ENCODE data around the gene SERPING1.

The SERPING1 gene

DNA sequence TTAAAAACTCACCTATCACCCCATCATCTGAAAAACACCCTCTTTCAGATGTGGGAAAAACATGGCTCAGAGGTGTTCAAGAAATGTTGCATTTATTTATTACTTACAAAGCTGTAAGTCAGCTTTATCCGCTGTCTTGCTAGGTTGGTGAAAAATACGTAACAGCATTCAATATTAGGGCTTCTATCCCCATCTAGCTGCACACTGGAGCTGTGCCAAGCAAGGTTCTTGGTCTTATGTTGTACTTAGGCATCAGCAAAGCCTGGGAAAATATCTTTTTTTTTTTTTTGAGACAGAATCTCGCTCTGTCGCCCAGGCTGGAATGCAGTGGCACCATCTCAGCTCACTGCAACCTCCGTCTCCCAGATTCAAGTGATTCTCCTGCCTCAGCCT lies 7.5 kb downstream of the SERPING1 start:
- Histone ChIP-seq H3K27ac (no peak overlapping the region), H3K36me3 (peaks cover 56 to 90% (median 68%) of the 10 kb centered on the region in 3 donors), H3K9me3 (no peaks in the 10 kb centered on the region), H3K4me1 (peaks cover 0 to 3% (median under 1%) of the 10 kb centered on the region in 4 donors), H3K27me3 (no peaks in the 10 kb centered on the region), H3K4me3 (no peak overlapping the region)
- intact Hi-C loops (cut with DNase I; ENCODE audit: low total_unique reads), result no loop called here
- no peak for DNase-seq
- TF ChIP-seq, protein P1, sequence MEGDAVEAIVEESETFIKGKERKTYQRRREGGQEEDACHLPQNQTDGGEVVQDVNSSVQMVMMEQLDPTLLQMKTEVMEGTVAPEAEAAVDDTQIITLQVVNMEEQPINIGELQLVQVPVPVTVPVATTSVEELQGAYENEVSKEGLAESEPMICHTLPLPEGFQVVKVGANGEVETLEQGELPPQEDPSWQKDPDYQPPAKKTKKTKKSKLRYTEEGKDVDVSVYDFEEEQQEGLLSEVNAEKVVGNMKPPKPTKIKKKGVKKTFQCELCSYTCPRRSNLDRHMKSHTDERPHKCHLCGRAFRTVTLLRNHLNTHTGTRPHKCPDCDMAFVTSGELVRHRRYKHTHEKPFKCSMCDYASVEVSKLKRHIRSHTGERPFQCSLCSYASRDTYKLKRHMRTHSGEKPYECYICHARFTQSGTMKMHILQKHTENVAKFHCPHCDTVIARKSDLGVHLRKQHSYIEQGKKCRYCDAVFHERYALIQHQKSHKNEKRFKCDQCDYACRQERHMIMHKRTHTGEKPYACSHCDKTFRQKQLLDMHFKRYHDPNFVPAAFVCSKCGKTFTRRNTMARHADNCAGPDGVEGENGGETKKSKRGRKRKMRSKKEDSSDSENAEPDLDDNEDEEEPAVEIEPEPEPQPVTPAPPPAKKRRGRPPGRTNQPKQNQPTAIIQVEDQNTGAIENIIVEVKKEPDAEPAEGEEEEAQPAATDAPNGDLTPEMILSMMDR (IDR thresholded peaks at IDR 0.05), result no peak

DNA sequence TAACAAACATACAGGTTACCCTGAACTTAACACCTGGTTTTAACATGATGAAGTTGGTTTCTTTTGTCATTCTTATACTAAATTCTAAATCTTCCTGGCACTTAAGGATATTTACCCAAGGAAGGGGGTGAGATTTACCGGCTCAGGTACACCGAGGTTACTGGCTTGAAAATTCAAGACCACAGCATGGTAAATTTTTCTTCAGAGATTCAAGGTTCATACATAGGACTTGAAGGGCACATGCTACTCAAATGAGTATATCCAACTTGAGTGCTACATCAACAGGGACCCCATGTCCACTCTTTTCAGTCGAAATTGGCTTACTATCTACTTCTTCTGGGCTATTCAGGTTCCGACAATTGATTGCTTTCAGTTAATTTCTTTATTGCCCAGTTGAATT lies 12.7 kb downstream of the SERPING1 start:
- TF ChIP-seq, protein P1 (IDR thresholded peaks at IDR 0.05), result no peak
- intact Hi-C loops (cut with DNase I; ENCODE audit: low total_unique reads), result no loop called here
- no peak overlapping the region for H3K4me3 ChIP-seq
- H3K9me3 ChIP-seq, result no peaks in the 10 kb centered on the region
- no peaks in the 10 kb centered on the region for H3K27me3 ChIP-seq
- H3K4me1 ChIP-seq, result no peaks in the 10 kb centered on the region
- H3K36me3 ChIP-seq, result peaks cover 83 to 100% (median 94%) of the 10 kb centered on the region in 3 donors
- DNase-seq, result no peak
- H3K27ac ChIP-seq, result no peak overlapping the region

DNA sequence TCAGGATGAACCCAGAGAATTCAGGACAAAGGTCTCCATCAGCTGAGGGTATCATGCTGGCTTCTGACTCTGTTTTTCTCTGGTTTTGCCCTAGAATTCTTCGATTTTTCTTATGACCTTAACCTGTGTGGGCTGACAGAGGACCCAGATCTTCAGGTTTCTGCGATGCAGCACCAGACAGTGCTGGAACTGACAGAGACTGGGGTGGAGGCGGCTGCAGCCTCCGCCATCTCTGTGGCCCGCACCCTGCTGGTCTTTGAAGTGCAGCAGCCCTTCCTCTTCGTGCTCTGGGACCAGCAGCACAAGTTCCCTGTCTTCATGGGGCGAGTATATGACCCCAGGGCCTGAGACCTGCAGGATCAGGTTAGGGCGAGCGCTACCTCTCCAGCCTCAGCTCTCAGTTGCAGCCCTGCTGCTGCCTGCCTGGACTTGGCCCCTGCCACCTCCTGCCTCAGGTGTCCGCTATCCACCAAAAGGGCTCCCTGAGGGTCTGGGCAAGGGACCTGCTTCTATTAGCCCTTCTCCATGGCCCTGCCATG lies 16.8 kb downstream of the SERPING1 start:
- Histone ChIP-seq H3K4me1 (no peaks in the 10 kb centered on the region), H3K9me3 (no peaks in the 10 kb centered on the region), H3K27ac (no peak overlapping the region), H3K36me3 (peaks cover 81 to 97% (median 90%) of the 10 kb centered on the region in 3 donors), H3K27me3 (no peaks in the 10 kb centered on the region), H3K4me3 (no peak overlapping the region)
- TF ChIP-seq, protein P1 (IDR thresholded peaks at IDR 0.05), result no peak
- DNase-seq, result no peak
- intact Hi-C loops (cut with DNase I; ENCODE audit: low total_unique reads), result no loop called here

DNA sequence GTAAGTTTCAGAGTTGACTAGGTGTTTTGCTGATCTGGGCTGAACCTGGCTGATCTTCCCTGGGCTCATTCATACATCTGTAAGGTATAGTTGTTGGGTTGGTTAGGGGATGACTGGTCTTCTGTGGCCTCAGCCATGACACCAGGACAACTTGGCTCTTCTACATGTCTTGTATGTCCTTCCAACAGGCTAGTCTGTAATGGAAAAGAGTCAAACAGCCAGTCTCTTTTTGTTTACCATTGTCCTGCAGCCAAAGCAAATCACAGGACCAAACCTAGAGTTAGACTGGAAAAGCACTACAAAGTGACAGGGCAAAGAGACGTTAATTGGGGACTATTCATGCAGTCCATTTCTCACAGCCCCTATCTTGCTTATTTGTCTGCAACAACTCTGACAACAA lies 17.8 kb downstream of the SERPING1 start:
- no peak for DNase-seq
- Histone ChIP-seq H3K9me3 (no peaks in the 10 kb centered on the region), H3K36me3 (peaks cover 82 to 94% (median 91%) of the 10 kb centered on the region in 3 donors), H3K4me3 (no peak overlapping the region), H3K4me1 (no peaks in the 10 kb centered on the region), H3K27ac (no peak overlapping the region), H3K27me3 (no peaks in the 10 kb centered on the region)
- intact Hi-C loops (cut with DNase I; ENCODE audit: low total_unique reads), result no loop called here
- TF ChIP-seq, protein P1 (IDR thresholded peaks at IDR 0.05), result no peak

DNA sequence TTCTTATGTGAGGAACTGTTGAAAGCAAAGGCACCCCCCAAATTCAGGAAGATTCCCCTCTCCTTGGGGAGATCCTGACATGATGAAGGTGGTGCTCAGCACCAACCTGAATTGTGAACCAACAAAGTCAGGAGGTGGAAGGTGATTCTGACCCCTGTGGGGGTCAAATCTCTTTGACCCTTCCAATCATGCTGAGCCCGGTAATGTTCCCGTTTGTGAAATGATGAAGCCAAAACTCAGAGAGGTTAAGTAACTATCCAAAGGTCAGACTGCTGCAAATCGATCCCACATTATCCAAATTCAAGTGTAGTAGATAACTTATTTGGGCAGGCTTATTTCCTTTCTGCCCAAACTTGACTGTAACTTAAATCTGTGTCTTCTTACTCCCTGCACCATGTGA lies 19.1 kb downstream of the SERPING1 start:
- H3K27me3 ChIP-seq, result no peaks in the 10 kb centered on the region
- TF ChIP-seq, protein P1 (IDR thresholded peaks at IDR 0.05), result no peak
- no peaks in the 10 kb centered on the region for H3K4me1 ChIP-seq
- intact Hi-C loops (cut with DNase I; ENCODE audit: low total_unique reads), result no loop called here
- DNase-seq, result no peak
- H3K4me3 ChIP-seq, result no peak overlapping the region
- H3K36me3 ChIP-seq, result peaks cover 74 to 92% (median 89%) of the 10 kb centered on the region in 3 donors
- no peak overlapping the region for H3K27ac ChIP-seq
- no peaks in the 10 kb centered on the region for H3K9me3 ChIP-seq

DNA sequence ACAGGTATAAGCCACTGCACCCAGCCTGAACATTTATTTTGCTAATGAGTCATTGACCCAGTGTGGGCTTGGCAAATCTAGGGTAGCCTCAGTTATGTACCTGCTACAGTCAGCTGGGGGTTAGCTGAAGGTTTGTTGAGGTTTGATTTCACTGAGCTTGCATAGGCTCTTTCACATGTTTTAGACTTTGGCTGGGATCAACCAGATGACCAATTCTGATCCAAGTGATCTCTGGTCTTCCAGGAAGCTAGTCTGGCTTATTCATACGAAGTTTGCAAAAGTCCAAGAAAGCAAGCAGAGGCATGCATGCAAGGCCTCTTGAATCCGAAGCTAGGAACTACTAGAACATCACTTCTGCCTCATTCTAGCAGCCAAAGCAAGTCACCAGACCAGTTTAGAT lies 21.0 kb downstream of the SERPING1 start:
- no peaks in the 10 kb centered on the region for H3K9me3 ChIP-seq
- no peaks in the 10 kb centered on the region for H3K4me1 ChIP-seq
- intact Hi-C loops (cut with DNase I; ENCODE audit: low total_unique reads), result no loop called here
- H3K4me3 ChIP-seq, result no peak overlapping the region
- H3K36me3 ChIP-seq, result peaks cover 55 to 83% (median 71%) of the 10 kb centered on the region in 3 donors
- no peak overlapping the region for H3K27ac ChIP-seq
- no peaks in the 10 kb centered on the region for H3K27me3 ChIP-seq
- TF ChIP-seq, protein P1 (IDR thresholded peaks at IDR 0.05), result no peak
- DNase-seq, result no peak

Measured in tibial artery (tissue), 4 donors.